GM19463 (cell line): Measurements from ENCODE around the gene ZDHHC22.

Source experiments
- ATAC-seq: cut with Tn5 transposase; IDR thresholded peaks from one replicate; pipeline ENCODE4 v1.9.1; 2021; ENCODE audit warnings: mild to moderate bottlenecking, moderate library complexity; ENCODE audit not compliant: unreplicated experiment

The ZDHHC22 gene

GRCh38 chr14:77131206-77131605, 10.4 kb downstream of the ZDHHC22 start:
- no peak for ATAC-seq

GRCh38 chr14:77130386-77130785, 11.2 kb downstream of the ZDHHC22 start:
- no peak for ATAC-seq

GRCh38 chr14:77128414-77128891, 13.1 kb downstream of the ZDHHC22 start:
- no peak for ATAC-seq

GRCh38 chr14:77126461-77126990, 15.1 kb downstream of the ZDHHC22 start:
- no peak for ATAC-seq

GRCh38 chr14:77125823-77126325, 15.7 kb downstream of the ZDHHC22 start:
- ATAC-seq = no peak

GRCh38 chr14:77125281-77125801, 16.2 kb downstream of the ZDHHC22 start:
- ATAC-seq = no peak

- ATAC-seq = no peak
Measured at GRCh38 chr14:77124345-77125280, 17.0 kb downstream of the ZDHHC22 start.

GRCh38 chr14:77123381-77124325, 17.9 kb downstream of the ZDHHC22 start:
- ATAC-seq = no peak

GRCh38 chr14:77122526-77123125, 19.0 kb downstream of the ZDHHC22 start:
- ATAC-seq = no peak

GRCh38 chr14:77120771-77121743, 20.5 kb downstream of the ZDHHC22 start:
- ATAC-seq = peak; percentile 87

GRCh38 chr14:77119851-77120250, 21.7 kb downstream of the ZDHHC22 start:
- no peak for ATAC-seq

- ATAC-seq = no peak
Measured at GRCh38 chr14:77116172-77116817, 25.3 kb downstream of the ZDHHC22 start.

- ATAC-seq = no peak
Measured at GRCh38 chr14:77114609-77115008, 27.0 kb downstream of the ZDHHC22 start.

- no peak for ATAC-seq
Measured at GRCh38 chr14:77113644-77114043, 27.9 kb downstream of the ZDHHC22 start.

- no peak for ATAC-seq
Measured at GRCh38 chr14:77111021-77111420, 30.6 kb downstream of the ZDHHC22 start.

GRCh38 chr14:77110286-77110685, 31.3 kb downstream of the ZDHHC22 start:
- no peak for ATAC-seq

- ATAC-seq = no peak
Measured at GRCh38 chr14:77109656-77110055, 31.9 kb downstream of the ZDHHC22 start.

- no peak for ATAC-seq
Measured at GRCh38 chr14:77108753-77109152, 32.8 kb downstream of the ZDHHC22 start.

GRCh38 chr14:77107228-77107627, 34.4 kb downstream of the ZDHHC22 start:
- ATAC-seq = no peak
